Karpas-422 (cell line): Measurements from ENCODE around the gene CFAP46. TPM values are rescaled to one million over a fixed set of nuclear protein-coding genes. Genes with fewer than 3 reads are reported as not detected.
"Not testable (repeated sequence)": the region's sequence is repeated elsewhere in the genome, so short reads cannot be mapped to it uniquely, and the experiment has no call there.

Experiments
- DNase-seq: peaks from one replicate; pipeline ENCODE4 v3.0.0-alpha.2; 2015
- H2AFZ ChIP-seq: fragments of 200-600 bp; sonication (generic); 2 replicates; pipeline ENCODE4 v1.6.1; 2014; ENCODE audit warnings: antibody characterized with exemption, low read length, mixed read lengths
- H3K27ac ChIP-seq: fragments of 200-600 bp; sonication (generic); 2 replicates; pipeline ENCODE4 v1.5.1; 2014; ENCODE audit warnings: mild to moderate bottlenecking, low read length, moderate library complexity
- H3K27me3 ChIP-seq: fragments of 200-600 bp; sonication (generic); 2 replicates; pipeline ENCODE4 v1.6.1; 2014; ENCODE audit warnings: low read length, mixed read lengths
- H3K36me3 ChIP-seq: fragments of 200-600 bp; sonication (generic); 2 replicates; pipeline ENCODE4 v1.6.1; 2014; ENCODE audit warnings: low read length, mixed read lengths; ENCODE audit not compliant: insufficient read depth
- H3K4me1 ChIP-seq: fragments of 200-600 bp; sonication (generic); 2 replicates; pipeline ENCODE4 v1.6.1; 2014; ENCODE audit warnings: mild to moderate bottlenecking, low read length, mixed read lengths
- H3K4me2 ChIP-seq: fragments of 200-600 bp; sonication (generic); 2 replicates; pipeline ENCODE4 v1.6.1; 2014; ENCODE audit warnings: low read length, low read depth, mild to moderate bottlenecking; ENCODE audit not compliant: poor library complexity, severe bottlenecking
- H3K4me3 ChIP-seq: fragments of 200-600 bp; sonication (generic); 2 replicates; pipeline ENCODE4 v1.5.1; 2014; ENCODE audit warnings: mild to moderate bottlenecking, antibody characterized with exemption, low read length, mixed read lengths
- H3K79me2 ChIP-seq: fragments of 200-600 bp; sonication (generic); 2 replicates; pipeline ENCODE4 v1.6.1; 2014; ENCODE audit warnings: mild to moderate bottlenecking, low read length, mixed read lengths
- H3K9ac ChIP-seq: fragments of 200-600 bp; sonication (generic); 2 replicates; pipeline ENCODE4 v1.6.0; 2014; ENCODE audit warnings: low read length
- H3K9me2 ChIP-seq: fragments of 200-600 bp; sonication (generic), shearing (Covaris generic); replicated peaks from 2 replicates; pipeline ENCODE4 v1.6.0; 2014; ENCODE audit warnings: mild to moderate bottlenecking, low read length, moderate library complexity; ENCODE audit not compliant: insufficient read depth
- H3K9me3 ChIP-seq: fragments of 300-700, 200-600 bp; sonication (generic); 2 replicates; pipeline ENCODE4 v1.6.1; 2014; ENCODE audit warnings: low read length, mixed read lengths
- H4K20me1 ChIP-seq: fragments of 200-600 bp; sonication (generic); 2 replicates; pipeline ENCODE4 v1.6.1; 2014; ENCODE audit warnings: mild to moderate bottlenecking, antibody characterized with exemption, low read length, low read depth; ENCODE audit not compliant: insufficient read depth
- total RNA-seq: library from RNA; depleted of rRNA; stranded (reverse); fragments of >200 nt; shearing (Covaris generic); gene quantifications from 2 replicates; pipeline ENCODE4 v1.2.3, GENCODE V29; 2014; ENCODE audit warnings: low replicate concordance

Gene CFAP46
- total RNA-seq, 1 experiment from 2014 or later: 0.22 TPM

DNA sequence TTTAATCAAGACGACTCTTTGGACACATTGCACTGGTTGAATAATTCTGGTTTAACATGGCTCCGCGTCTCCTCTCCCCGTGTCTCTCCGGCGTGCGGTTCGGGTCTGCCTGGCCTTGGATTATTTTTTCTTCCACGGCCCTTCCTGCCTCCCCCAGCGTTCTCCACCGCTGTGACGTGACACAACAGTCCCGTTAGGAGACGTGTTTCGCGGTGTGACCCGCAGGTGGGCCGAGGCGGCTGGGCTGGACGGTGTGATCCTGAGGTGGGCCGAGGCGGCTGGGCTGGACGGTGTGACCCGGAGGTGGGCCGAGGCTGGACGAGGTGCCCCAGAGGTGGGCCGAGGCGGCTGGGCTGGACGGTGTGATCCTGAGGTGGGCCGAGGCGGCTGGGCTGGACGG is 144.4 kb downstream of the CFAP46 start:
- not testable (repeated sequence) for H3K4me2 ChIP-seq, H3K79me2 ChIP-seq, H3K27ac ChIP-seq, H2AFZ ChIP-seq, H3K9me2 ChIP-seq, H3K36me3 ChIP-seq, H3K9ac ChIP-seq, DNase-seq, H4K20me1 ChIP-seq, H3K4me3 ChIP-seq, H3K9me3 ChIP-seq, H3K27me3 ChIP-seq
- H3K4me1 ChIP-seq: peaks cover 14% of the 10 kb centered on the region

DNA sequence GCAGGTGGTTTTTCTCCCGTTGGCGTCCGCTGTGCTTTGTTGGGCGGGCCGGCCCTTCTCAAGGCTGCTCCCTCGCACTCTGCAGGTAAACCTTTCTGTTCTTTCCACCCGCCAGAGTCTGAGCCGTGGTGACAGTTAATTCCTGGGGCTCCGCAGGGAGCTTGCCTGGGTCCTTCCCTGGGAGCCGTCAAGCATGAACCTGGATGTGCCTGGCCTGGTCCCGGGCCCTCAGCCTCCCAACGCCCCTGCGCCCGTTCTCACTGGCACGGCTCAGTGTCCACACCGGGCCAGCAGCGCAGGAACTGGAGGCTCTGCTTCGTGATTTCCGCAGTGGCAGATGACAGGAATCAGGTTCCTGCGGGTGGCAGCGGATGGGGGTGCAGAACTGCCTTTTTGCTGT is 145.5 kb downstream of the CFAP46 start:
- no peaks in the 10 kb centered on the region for H3K27me3 ChIP-seq
- H3K4me3 ChIP-seq: no peak overlapping the region
- H3K36me3 ChIP-seq: no peaks in the 10 kb centered on the region
- no peak overlapping the region for H3K27ac ChIP-seq
- no peak overlapping the region for H3K9ac ChIP-seq
- DNase-seq: no peak
- H3K9me2 ChIP-seq: no peaks in the 10 kb centered on the region
- H4K20me1 ChIP-seq: peaks cover 9% of the 10 kb centered on the region
- no peaks in the 10 kb centered on the region for H3K9me3 ChIP-seq
- no peak overlapping the region for H2AFZ ChIP-seq
- H3K4me1 ChIP-seq: peaks cover 16% of the 10 kb centered on the region
- no peaks in the 10 kb centered on the region for H3K79me2 ChIP-seq
- H3K4me2 ChIP-seq: no peak overlapping the region

DNA sequence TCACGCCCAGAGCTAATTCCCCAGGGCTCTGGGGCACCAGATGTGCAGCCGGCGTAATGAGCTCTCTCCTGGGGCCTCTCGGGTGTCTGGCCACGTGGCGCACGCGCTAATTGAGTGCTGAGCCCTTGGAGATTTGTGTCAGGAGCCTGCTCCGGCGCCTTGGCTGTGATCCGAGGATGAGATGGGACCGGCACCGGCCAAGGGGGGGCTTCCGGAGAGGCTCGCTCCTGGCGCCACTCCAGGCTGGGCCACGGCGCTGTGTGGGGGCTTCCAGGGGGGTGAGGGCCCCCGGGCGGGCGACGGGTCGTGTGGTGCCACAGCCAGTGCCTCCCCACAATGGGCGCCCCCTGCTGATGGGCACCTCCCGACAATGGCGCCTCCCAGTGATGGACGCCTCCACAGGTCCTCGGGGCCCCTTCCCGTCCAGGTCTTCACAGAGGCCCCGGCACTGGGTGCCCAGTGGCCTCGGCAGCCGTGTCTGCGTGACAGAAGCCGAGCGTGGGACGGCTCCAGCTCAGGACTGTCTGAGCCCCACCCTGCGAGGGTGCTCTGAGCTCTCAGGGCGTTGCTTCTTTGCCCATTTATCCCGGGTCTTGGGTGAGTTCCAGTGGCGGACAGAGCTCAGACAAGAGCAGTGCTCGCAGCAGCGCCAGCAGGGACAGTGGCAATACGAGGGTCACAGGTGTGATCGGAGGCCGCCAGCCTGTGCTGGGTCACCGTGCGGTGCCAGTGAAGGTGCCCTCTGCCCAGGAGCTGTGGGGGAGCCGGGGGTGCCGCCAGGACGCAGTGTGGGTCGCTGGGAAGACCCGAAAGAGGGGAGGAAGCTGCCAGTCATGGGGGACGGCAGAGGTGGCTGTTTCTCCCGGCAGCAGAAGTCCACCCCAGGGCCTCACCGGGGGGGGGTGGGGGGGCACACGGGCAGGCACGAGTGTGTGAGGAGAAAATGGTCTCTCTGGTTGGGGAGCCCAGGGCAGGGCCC is 148.2 kb downstream of the CFAP46 start:
- no peak overlapping the region for H3K9ac ChIP-seq
- H3K9me3 ChIP-seq: no peaks in the 10 kb centered on the region
- no peaks in the 10 kb centered on the region for H3K36me3 ChIP-seq
- peak overlapping the region; percentile 54 for H3K4me2 ChIP-seq
- H3K4me1 ChIP-seq: peaks cover 16% of the 10 kb centered on the region
- no peaks in the 10 kb centered on the region for H3K9me2 ChIP-seq
- H3K27me3 ChIP-seq: no peaks in the 10 kb centered on the region
- H3K79me2 ChIP-seq: no peaks in the 10 kb centered on the region
- no peak overlapping the region for H3K4me3 ChIP-seq
- H3K27ac ChIP-seq: no peak overlapping the region
- peak; percentile 93 for DNase-seq
- peaks cover 9% of the 10 kb centered on the region for H4K20me1 ChIP-seq
- no peak overlapping the region for H2AFZ ChIP-seq

DNA sequence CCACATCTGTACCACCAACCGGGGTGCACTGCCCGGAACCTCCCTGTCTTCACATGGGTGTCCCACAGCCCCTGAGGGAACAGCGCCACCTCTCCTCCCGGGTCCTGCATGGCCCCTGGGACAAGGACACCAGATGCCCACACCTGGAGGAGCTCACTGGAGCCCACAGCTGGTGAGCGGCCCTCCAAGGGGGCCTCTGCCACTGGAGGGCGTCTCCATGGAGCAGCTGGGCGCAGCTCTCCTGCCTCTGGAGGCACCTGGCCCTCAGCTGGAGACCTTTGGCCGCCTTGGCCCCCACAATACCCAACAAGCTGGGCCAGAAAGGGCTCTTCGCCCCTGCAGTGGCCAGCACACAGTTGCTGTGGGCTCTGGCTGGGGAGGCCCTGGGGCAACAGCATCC is 149.2 kb downstream of the CFAP46 start:
- Histone ChIP-seq H3K9me3 (no peaks in the 10 kb centered on the region), H3K9ac (no peak overlapping the region)

DNA sequence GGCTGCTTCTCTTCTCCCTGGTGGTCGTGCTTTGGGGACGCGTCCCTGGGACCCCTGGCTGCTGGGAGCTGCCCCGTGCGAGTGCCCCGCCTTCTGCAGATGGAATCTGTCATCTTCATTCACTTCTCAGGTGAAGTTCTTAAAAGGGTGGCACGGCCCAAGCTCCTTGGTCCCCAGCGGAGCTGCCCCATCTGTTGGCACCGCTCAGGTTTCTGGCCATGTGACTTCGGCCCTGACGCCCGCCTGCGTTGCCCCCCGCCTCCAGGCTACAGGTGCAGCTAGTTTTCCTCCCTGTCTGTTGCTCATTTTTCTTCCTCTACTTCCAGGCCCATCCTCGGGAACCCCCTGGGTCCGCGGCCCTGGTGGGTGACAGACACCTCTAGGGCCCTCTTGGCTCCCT is 149.6 kb downstream of the CFAP46 start:
- DNase-seq: no peak

More for the DNA sequence above, 149.2 kb downstream of the CFAP46 start:
- Histone ChIP-seq H3K79me2 (no peaks in the 10 kb centered on the region), H3K36me3 (no peaks in the 10 kb centered on the region), H2AFZ (no peak overlapping the region), H3K4me3 (no peak overlapping the region), H4K20me1 (peaks cover 9% of the 10 kb centered on the region), H3K27me3 (no peaks in the 10 kb centered on the region), H3K27ac (no peak overlapping the region), H3K4me2 (peak overlapping the region; percentile 54), H3K4me1 (peaks cover 16% of the 10 kb centered on the region), H3K9me2 (no peaks in the 10 kb centered on the region)
- DNase-seq: no peak

DNA sequence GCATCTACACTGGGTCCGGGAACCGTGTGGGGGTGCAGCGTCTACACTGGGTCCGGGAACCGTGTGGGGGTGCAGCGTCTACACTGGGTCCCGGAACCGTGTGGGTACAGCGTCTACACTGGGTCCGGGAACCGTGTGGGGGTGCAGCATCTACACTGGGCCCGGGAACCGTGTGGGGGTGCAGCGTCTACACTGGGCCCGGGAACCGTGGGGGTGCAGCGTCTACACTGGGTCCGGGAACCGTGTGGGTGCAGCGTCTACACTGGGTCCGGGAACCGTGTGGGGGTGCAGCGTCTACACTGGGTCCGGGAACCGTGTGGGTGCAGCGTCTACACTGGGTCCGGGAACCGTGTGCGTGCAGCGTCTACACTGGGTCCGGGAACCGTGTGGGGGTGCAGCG is 150.3 kb downstream of the CFAP46 start:
- H2AFZ ChIP-seq, H3K4me2 ChIP-seq, DNase-seq, H3K27me3 ChIP-seq, H3K4me3 ChIP-seq, H3K9ac ChIP-seq, H3K36me3 ChIP-seq, H3K79me2 ChIP-seq, H3K9me2 ChIP-seq, H3K27ac ChIP-seq, H4K20me1 ChIP-seq, H3K9me3 ChIP-seq: not testable (repeated sequence)
- H3K4me1 ChIP-seq: peaks cover 16% of the 10 kb centered on the region

More for the DNA sequence above, 149.6 kb downstream of the CFAP46 start:
- no peaks in the 10 kb centered on the region for H3K36me3 ChIP-seq
- no peak overlapping the region for H2AFZ ChIP-seq
- no peaks in the 10 kb centered on the region for H3K9me3 ChIP-seq
- no peaks in the 10 kb centered on the region for H3K79me2 ChIP-seq
- H3K27ac ChIP-seq: no peak overlapping the region
- no peaks in the 10 kb centered on the region for H3K9me2 ChIP-seq
- H4K20me1 ChIP-seq: peaks cover 9% of the 10 kb centered on the region
- H3K4me1 ChIP-seq: peaks cover 16% of the 10 kb centered on the region
- H3K9ac ChIP-seq: no peak overlapping the region
- H3K4me2 ChIP-seq: no peak overlapping the region
- no peaks in the 10 kb centered on the region for H3K27me3 ChIP-seq
- H3K4me3 ChIP-seq: no peak overlapping the region

DNA sequence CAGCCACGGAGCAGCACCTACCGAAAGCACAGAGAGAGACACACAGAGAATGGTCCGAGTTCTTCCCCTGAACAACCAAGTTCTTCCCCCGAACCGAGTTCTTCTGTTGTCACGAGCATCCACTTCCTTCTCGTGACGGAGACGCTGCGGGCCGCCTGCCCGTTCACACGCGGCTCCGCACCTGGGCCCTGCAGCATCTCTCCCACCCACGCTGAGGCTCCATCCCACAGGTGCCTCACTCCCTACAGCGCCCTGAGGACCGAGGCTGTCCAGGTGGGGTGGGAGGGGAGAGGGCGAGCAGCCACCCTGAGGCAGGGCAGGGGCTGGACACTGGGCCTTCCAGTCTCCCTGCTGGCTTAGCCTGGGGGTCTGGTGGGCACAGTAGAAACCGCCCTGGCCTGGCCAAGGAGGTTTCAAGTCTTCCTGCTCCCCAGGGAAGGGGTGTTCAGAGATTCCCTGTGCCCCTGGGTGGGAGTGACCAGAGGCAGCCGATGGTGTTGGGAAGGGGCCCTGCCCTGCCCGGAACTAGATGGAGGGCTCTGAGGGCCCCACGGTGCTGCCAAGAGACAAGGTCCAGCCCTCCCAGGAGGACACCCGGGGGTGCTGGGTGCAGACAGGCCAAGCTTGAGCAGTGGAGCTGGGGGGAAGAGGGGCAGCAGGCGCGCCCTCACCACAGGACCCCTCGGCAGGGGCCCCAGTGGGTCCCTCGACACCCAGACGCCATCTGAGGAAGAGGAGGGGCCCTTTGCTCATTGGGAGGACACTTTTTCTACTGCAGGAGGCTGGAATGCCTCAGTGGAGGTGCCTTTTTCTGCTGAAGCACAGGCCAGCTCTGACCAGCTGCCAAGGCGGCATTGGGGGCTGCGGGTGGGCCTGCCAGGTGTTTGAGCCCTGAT is 151.2 kb downstream of the CFAP46 start:
- H4K20me1 ChIP-seq: peaks cover 9% of the 10 kb centered on the region
- no peak for DNase-seq
- no peak overlapping the region for H3K4me3 ChIP-seq
- H2AFZ ChIP-seq: no peak overlapping the region
- H3K9me2 ChIP-seq: no peaks in the 10 kb centered on the region
- no peaks in the 10 kb centered on the region for H3K79me2 ChIP-seq
- no peak overlapping the region for H3K4me2 ChIP-seq
- H3K36me3 ChIP-seq: no peaks in the 10 kb centered on the region
- no peak overlapping the region for H3K9ac ChIP-seq
- H3K27me3 ChIP-seq: no peaks in the 10 kb centered on the region
- no peaks in the 10 kb centered on the region for H3K9me3 ChIP-seq
- peaks cover 16% of the 10 kb centered on the region for H3K4me1 ChIP-seq
- no peak overlapping the region for H3K27ac ChIP-seq

DNA sequence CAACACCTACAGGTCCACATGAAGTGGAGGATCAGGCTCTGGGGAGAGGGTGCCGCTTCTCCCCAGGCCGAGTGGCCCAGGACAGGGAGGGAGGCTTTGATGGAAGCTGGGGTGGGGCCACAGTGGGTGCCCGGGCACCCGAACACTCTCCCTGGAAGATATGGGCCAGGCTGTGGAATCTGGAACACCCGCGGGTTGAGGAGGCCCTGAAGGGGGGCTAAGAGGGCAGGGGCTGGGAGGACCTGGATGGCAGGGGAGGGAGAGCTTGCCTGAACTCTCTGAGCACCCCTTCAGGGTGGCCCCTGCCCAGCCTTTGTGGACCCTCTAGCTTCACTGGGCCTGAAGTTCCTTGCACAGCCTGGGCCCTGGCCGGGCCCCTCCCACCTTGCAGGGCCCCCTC is 151.9 kb downstream of the CFAP46 start:
- Histone ChIP-seq H3K27ac (no peak overlapping the region), H3K9me2 (no peaks in the 10 kb centered on the region), H2AFZ (no peak overlapping the region), H3K4me3 (no peak overlapping the region), H3K4me2 (no peak overlapping the region), H3K27me3 (no peaks in the 10 kb centered on the region), H3K9ac (no peak overlapping the region), H3K9me3 (no peaks in the 10 kb centered on the region), H3K4me1 (peaks cover 16% of the 10 kb centered on the region), H4K20me1 (peaks cover 9% of the 10 kb centered on the region), H3K79me2 (no peaks in the 10 kb centered on the region), H3K36me3 (no peaks in the 10 kb centered on the region)
- no peak for DNase-seq
